Keratinocyte (primary cell): ENCODE data around the gene ENG.

Experiments used
- CTCF ChIP-seq, 3 experiments: IDR thresholded peaks in 1 of 3; conservative IDR thresholded peaks in 1 of 3; optimal IDR thresholded peaks in 1 of 3; 2 replicates in 2 of 3; 3 replicates in 1 of 3; pipeline versions ENCODE3 to v1.5.1; 2011; ENCODE audit warnings: low read length in 3 of 3, mild to moderate bottlenecking in 3 of 3, moderate library complexity in 2 of 3, control low read depth in 1 of 3, inconsistent platforms in 1 of 3; ENCODE audit not compliant: insufficient read depth in 2 of 3; ENCODE audit errors: extremely low read depth in 1 of 3
- EZH2 ChIP-seq: IDR thresholded peaks from one replicate; pipeline ENCODE4 v1.6.1; 2012; ENCODE audit warnings: inconsistent platforms, mild to moderate bottlenecking, low read length, moderate library complexity

- TF ChIP-seq EZH2 (no peak), CTCF (optimal IDR thresholded peaks at IDR 0.05 in 1 of 3, IDR thresholded peaks at IDR 0.05 in 1 of 3, conservative IDR thresholded peaks at IDR 0.05 in 1 of 3; ENCODE audit: extremely low read depth in 1 of 3, insufficient read depth in 2 of 3, low read length in 3 of 3) (no peak)
Observed at GRCh38 chr9:127765418-127765817, 89.0 kb downstream of the ENG start.
